HL-60/S4 treated with phorbol 12-myristate 13-acetate at 8.2 ng/mL for 4 days and 3 days (cell line): ENCODE results near the gene BRSK2.

Experiments used
- in situ Hi-C: fragments of 300-500 bp; cut with MboI; formaldehyde crosslinking; loops from 2 replicates; pipeline ENCODE4 v1.15.0; 2022; ENCODE audit warnings: low sequenced_read_pairs

Gene BRSK2

GRCh38 chr11:1394936-1395772 lies 5.4 kb downstream of the BRSK2 start:
- in situ Hi-C loops, result no loop called here

- in situ Hi-C loops, result no loop called here
Observed at GRCh38 chr11:1395773-1396374, 6.1 kb downstream of the BRSK2 start.

- in situ Hi-C loops, result no loop called here
Observed at GRCh38 chr11:1396375-1396841, 6.7 kb downstream of the BRSK2 start.

GRCh38 chr11:1397146-1397861 lies 7.6 kb downstream of the BRSK2 start:
- in situ Hi-C loops, result no loop called here

- in situ Hi-C loops, result no loop called here
Observed at GRCh38 chr11:1397862-1398527, 8.3 kb downstream of the BRSK2 start.

- in situ Hi-C loops, result no loop called here
Observed at GRCh38 chr11:1398528-1399235, 8.9 kb downstream of the BRSK2 start.

- in situ Hi-C loops, result no loop called here
Observed at GRCh38 chr11:1399386-1400316, 9.9 kb downstream of the BRSK2 start.

GRCh38 chr11:1400317-1401170 lies 10.8 kb downstream of the BRSK2 start:
- in situ Hi-C loops, result no loop called here

- in situ Hi-C loops, result no loop called here
Observed at GRCh38 chr11:1401171-1401445, 11.4 kb downstream of the BRSK2 start.

GRCh38 chr11:1401656-1402221 lies 12.0 kb downstream of the BRSK2 start:
- in situ Hi-C loops, result no loop called here

GRCh38 chr11:1402355-1403077 lies 12.8 kb downstream of the BRSK2 start:
- in situ Hi-C loops, result no loop called here

- in situ Hi-C loops, result no loop called here
Observed at GRCh38 chr11:1403078-1403620, 13.4 kb downstream of the BRSK2 start.

- in situ Hi-C loops, result no loop called here
Observed at GRCh38 chr11:1403721-1404460, 14.2 kb downstream of the BRSK2 start.

GRCh38 chr11:1404461-1405185 lies 14.9 kb downstream of the BRSK2 start:
- in situ Hi-C loops, result no loop called here

- in situ Hi-C loops, result no loop called here
Observed at GRCh38 chr11:1405186-1406020, 15.7 kb downstream of the BRSK2 start.
